Smooth muscle cell (in vitro differentiated cells): Measurements from ENCODE around the gene CYB5RL. TPM values are rescaled to one million over a fixed set of nuclear protein-coding genes. Genes with fewer than 3 reads are reported as not detected.

ENCODE experiments used
- DNase-seq: peaks from one replicate; lab custom pipeline; 2025; ENCODE audit not compliant: unreplicated experiment; lab: John Stamatoyannopoulos, UW
- H2AFZ ChIP-seq: fragments of 200-600 bp; sonication (generic); 2 replicates; pipeline ENCODE4 v1.6.0; 2016; ENCODE audit warnings: antibody characterized with exemption, low read depth, mild to moderate bottlenecking
- H3F3A ChIP-seq: fragments of 200-600 bp; sonication (generic); 2 replicates; pipeline ENCODE4 v1.6.0; 2017; ENCODE audit warnings: antibody characterized with exemption, low read depth
- H3K27ac ChIP-seq: fragments of 200-600 bp; sonication (generic); 2 replicates; pipeline ENCODE4 v1.5.1; 2016; ENCODE audit warnings: low read depth, mild to moderate bottlenecking
- H3K27me3 ChIP-seq: fragments of 200-600 bp; sonication (generic); 2 replicates; pipeline ENCODE4 v1.6.1; 2016; ENCODE audit warnings: low read depth, mild to moderate bottlenecking
- H3K36me3 ChIP-seq: fragments of 200-600 bp; sonication (generic); 2 replicates; pipeline ENCODE4 v1.5.1; 2016; ENCODE audit warnings: low read depth
- H3K4me1 ChIP-seq: fragments of 200-600 bp; sonication (generic); 2 replicates; pipeline ENCODE4 v1.5.1; 2016; ENCODE audit warnings: low read depth
- H3K4me2 ChIP-seq: fragments of 200-600 bp; sonication (generic); 2 replicates; pipeline ENCODE4 v1.6.0; 2016; ENCODE audit warnings: mild to moderate bottlenecking
- H3K4me3 ChIP-seq: fragments of 200-600 bp; sonication (generic); 2 replicates; pipeline ENCODE4 v1.5.1; 2016; ENCODE audit warnings: mild to moderate bottlenecking
- H3K79me2 ChIP-seq: fragments of 200-600 bp; sonication (generic); 2 replicates; pipeline ENCODE4 v1.6.0; 2016; ENCODE audit warnings: low read depth, mild to moderate bottlenecking
- H3K9ac ChIP-seq: fragments of 200-600 bp; sonication (generic); 2 replicates; pipeline ENCODE4 v1.6.0; 2016; ENCODE audit warnings: low read depth
- H3K9me3 ChIP-seq: fragments of 200-600 bp; sonication (generic); replicated peaks from 2 replicates; pipeline ENCODE4 v1.5.1; 2016; ENCODE audit warnings: low read depth
- H4K20me1 ChIP-seq: fragments of 200-600 bp; sonication (generic); 2 replicates; pipeline ENCODE4 v1.6.0; 2016; ENCODE audit warnings: low read depth
- WGBS: methylation state at CpG from one replicate; pipeline ENCODE4 v1.1.7; 2016; ENCODE audit warnings: low lambda C conversion rate; 5-methylcytosine and 5-hydroxymethylcytosine counted together
- polyA plus RNA-seq: library from polyadenylated mRNA; unstranded; fragments of >200 nt; fragmentation: Nextera tagmentation; extraction: Ambion mirVana; gene quantifications from 2 replicates; pipeline ENCODE4 v1.2.1, GENCODE V29; 2016
- total RNA-seq: library from RNA; depleted of rRNA; stranded (reverse); fragments of >200 nt; gene quantifications from 2 replicates; pipeline ENCODE4 v1.2.3, GENCODE V29; 2014
- TF ChIP-seq, protein P1 (sequence below): fragments of 200-600 bp; sonication (generic); IDR thresholded peaks from 2 replicates; pipeline ENCODE4 v1.5.1; 2017; ENCODE audit warnings: borderline replicate concordance, mild to moderate bottlenecking, antibody characterized with exemption; ENCODE audit not compliant: insufficient read depth, poor library complexity, severe bottlenecking

CYB5RL gene
- total and polyA plus RNA-seq, 2 experiments from 2014 or later, result 1.5 to 3.8 TPM

DNA sequence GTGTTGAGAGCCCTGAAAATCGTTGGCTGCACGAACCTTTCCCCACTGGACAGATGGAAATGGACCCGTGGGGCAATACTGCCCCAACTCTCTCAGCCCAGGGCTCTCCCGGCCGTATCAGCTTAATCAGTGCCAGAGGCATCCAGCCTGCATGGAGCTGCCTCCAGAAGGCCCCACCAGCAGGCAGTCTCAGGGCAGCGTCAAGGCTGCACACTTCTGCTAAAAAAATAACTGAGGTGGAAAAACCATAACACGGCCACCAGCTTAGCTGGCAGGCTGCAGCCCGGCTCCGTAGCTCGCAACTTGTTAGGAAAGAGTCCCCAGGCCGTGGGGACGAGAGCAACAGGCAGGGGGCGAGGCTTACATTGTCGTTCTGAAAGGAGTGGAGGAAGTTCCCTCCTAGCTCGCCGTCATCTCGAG is 28.1 kb upstream of the CYB5RL start:
- Histone ChIP-seq H3K4me1 (peaks cover 5% of the 10 kb centered on the region), H3K9ac (no peak overlapping the region), H4K20me1 (no peaks in the 10 kb centered on the region), H3K36me3 (no peaks in the 10 kb centered on the region), H2AFZ (no peak overlapping the region), H3F3A (peaks cover 4% of the 10 kb centered on the region), H3K79me2 (no peaks in the 10 kb centered on the region), H3K27me3 (no peaks in the 10 kb centered on the region), H3K9me3 (no peaks in the 10 kb centered on the region), H3K4me2 (no peak overlapping the region), H3K27ac (peak overlapping the region; percentile 30), H3K4me3 (no peak overlapping the region)
- TF ChIP-seq, protein P1, sequence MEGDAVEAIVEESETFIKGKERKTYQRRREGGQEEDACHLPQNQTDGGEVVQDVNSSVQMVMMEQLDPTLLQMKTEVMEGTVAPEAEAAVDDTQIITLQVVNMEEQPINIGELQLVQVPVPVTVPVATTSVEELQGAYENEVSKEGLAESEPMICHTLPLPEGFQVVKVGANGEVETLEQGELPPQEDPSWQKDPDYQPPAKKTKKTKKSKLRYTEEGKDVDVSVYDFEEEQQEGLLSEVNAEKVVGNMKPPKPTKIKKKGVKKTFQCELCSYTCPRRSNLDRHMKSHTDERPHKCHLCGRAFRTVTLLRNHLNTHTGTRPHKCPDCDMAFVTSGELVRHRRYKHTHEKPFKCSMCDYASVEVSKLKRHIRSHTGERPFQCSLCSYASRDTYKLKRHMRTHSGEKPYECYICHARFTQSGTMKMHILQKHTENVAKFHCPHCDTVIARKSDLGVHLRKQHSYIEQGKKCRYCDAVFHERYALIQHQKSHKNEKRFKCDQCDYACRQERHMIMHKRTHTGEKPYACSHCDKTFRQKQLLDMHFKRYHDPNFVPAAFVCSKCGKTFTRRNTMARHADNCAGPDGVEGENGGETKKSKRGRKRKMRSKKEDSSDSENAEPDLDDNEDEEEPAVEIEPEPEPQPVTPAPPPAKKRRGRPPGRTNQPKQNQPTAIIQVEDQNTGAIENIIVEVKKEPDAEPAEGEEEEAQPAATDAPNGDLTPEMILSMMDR, result no peak
- no peak for DNase-seq
- 51% methylated on average over 17 of the region's 17 CpGs for WGBS

DNA sequence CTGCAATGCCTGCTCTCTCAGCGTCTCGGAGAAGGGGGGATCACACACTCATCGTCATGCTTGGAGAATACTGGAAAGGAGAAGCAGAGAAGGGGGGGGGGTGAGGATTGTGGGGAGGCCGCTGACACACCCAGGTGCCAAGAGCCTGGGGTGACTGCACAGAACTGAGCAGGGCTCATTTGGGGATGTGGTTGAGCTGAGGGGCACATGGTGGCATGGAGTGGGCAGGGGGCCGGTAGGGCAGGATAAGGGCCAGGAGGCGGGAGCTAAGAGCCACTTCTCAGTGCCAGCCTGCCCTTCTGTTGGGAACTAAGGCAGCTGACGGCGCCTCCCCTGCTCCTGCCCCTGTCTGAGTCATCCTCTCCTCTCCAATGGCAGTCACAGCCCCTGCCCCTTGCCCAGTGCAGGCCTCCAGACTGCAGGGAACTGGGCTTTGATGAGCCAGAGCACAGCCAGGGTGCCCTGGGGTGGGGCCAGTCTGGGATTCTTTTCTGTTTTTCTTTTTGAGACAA is 27.3 kb upstream of the CYB5RL start:
- Histone ChIP-seq H3K9ac (no peak overlapping the region), H3K27ac (peak overlapping the region; percentile 30), H3K4me1 (peaks cover 5% of the 10 kb centered on the region), H2AFZ (no peak overlapping the region), H4K20me1 (no peaks in the 10 kb centered on the region), H3K36me3 (no peaks in the 10 kb centered on the region), H3K79me2 (no peaks in the 10 kb centered on the region), H3K4me3 (no peak overlapping the region), H3F3A (peaks cover 4% of the 10 kb centered on the region), H3K4me2 (peak overlapping the region; percentile 52), H3K9me3 (no peaks in the 10 kb centered on the region), H3K27me3 (no peaks in the 10 kb centered on the region)
- peak; percentile 27 for DNase-seq
- WGBS, result 59% methylated on average over 6 of the region's 8 CpGs
- TF ChIP-seq, protein P1, result no peak

DNA sequence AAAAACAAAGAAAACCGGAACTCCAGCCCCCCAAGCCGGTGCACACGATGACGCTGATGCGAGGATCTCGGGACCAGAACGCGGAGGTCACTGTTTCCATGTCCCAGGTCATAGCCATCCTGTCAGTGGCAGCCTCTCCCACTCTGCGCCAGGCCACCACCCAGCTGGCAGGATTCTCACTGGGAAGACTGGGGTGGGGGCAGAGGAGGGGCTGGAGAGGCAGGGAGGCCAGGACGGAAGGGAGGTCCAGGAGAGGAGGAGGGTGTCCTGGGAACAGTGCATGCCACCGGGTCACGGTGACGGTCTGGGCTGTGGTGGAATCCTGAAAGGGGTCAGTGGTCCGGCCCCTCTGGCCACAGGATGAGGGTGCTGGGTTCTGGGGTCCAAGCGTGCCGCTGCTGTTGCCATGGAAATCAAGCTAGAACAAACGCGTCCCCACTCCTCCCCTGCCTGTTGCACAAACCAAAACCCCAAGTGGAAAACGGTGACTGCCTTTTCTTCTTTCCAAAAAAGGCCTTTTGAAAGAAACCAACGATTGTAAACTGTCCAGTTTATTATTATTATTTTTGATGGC is 26.2 kb upstream of the CYB5RL start:
- Histone ChIP-seq H3K27ac (no peak overlapping the region), H3K9me3 (no peaks in the 10 kb centered on the region), H4K20me1 (no peaks in the 10 kb centered on the region), H3K36me3 (no peaks in the 10 kb centered on the region), H3K9ac (no peak overlapping the region), H3K79me2 (no peaks in the 10 kb centered on the region), H3K4me1 (peaks cover 5% of the 10 kb centered on the region), H3F3A (peaks cover 4% of the 10 kb centered on the region), H3K27me3 (no peaks in the 10 kb centered on the region), H3K4me2 (no peak overlapping the region), H3K4me3 (no peak overlapping the region), H2AFZ (no peak overlapping the region)
- 97% methylated on average over 20 of the region's 20 CpGs for WGBS
- DNase-seq, result no peak
- TF ChIP-seq, protein P1, result no peak

DNA sequence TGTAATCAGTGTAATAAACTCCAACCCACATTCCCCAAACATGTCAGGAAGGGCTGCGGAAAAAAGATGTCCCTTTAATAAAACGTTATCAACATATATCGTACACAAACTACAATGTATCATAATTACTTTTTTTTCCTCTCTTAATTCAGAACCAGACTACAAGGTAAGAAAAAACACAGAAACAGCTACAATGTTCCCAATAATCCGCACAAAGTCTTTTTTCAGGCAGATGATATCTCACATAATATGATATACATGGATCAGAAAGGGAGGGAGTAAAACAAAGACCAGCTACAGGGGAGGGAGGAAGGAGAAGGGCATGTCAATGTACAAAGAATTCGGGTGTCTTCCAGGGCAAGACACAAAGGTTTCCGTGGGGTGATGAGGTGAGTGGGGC is 25.5 kb upstream of the CYB5RL start:
- H3K4me3 ChIP-seq, result no peak overlapping the region
- no peak overlapping the region for H3K9ac ChIP-seq
- no peaks in the 10 kb centered on the region for H3K36me3 ChIP-seq
- 95% methylated on average over 6 of the region's 6 CpGs for WGBS
- H3K4me1 ChIP-seq, result peaks cover 5% of the 10 kb centered on the region
- H3K4me2 ChIP-seq, result no peak overlapping the region
- H3K27ac ChIP-seq, result no peak overlapping the region
- no peaks in the 10 kb centered on the region for H3K27me3 ChIP-seq
- H3K79me2 ChIP-seq, result no peaks in the 10 kb centered on the region
- no peak overlapping the region for H2AFZ ChIP-seq
- H3F3A ChIP-seq, result peaks cover 4% of the 10 kb centered on the region
- H4K20me1 ChIP-seq, result no peaks in the 10 kb centered on the region
- no peak for DNase-seq
- TF ChIP-seq, protein P1, result no peak
- H3K9me3 ChIP-seq, result no peaks in the 10 kb centered on the region
